PC-9 (cell line): ENCODE measurements around the gene LYSMD3. TPM values are rescaled to one million over a fixed set of nuclear protein-coding genes. Genes with fewer than 3 reads are reported as not detected.

ENCODE experiments used
- BruUV-seq: library from RNA; stranded (reverse); fragments of 400-500 nt; replicated peaks from 2 replicates; lab custom pipeline; 2021; lab: Mats Ljungman, UMichigan
- CTCF ChIA-PET: fragments of 300-600 bp; sonication (Branson Sonifier 250); formaldehyde crosslinking; loops from one replicate; lab custom pipeline; 2022; ENCODE audit warnings: antibody characterized with exemption; lab: Charles Lee
- POLR2A ChIA-PET: fragments of 300-600 bp; sonication (Branson Sonifier 250); formaldehyde crosslinking; loops from one replicate; lab custom pipeline; 2022; ENCODE audit warnings: antibody characterized with exemption; ENCODE audit not compliant: unreplicated experiment; lab: Charles Lee
- DNase-seq, 2 experiments: peaks; one replicate each; pipeline versions ENCODE4 v3.0.0 to v3.0.0-alpha.2; 2015 to 2022; ENCODE audit warnings: mixed read lengths in 1 of 2
- H2AFZ ChIP-seq: fragments of 200-600 bp; sonication (generic); 2 replicates; pipeline ENCODE4 v1.8.1; 2017; ENCODE audit warnings: antibody characterized with exemption
- H3F3A ChIP-seq: fragments of 200-600 bp; sonication (generic); 2 replicates; pipeline ENCODE4 v1.8.1; 2017; ENCODE audit warnings: antibody characterized with exemption, mild to moderate bottlenecking, low read depth; ENCODE audit not compliant: insufficient read depth
- H3K27ac ChIP-seq: fragments of 200-600 bp; sonication (generic); 2 replicates; pipeline ENCODE4 v1.6.1; 2016; ENCODE audit warnings: mixed run types
- H3K27me3 ChIP-seq: fragments of 200-600 bp; sonication (generic); 2 replicates; pipeline ENCODE4 v1.6.1; 2016; ENCODE audit warnings: low read depth, mixed run types; ENCODE audit not compliant: insufficient read depth
- H3K36me3 ChIP-seq: fragments of 200-600 bp; sonication (generic); 2 replicates; pipeline ENCODE4 v1.6.1; 2016; ENCODE audit warnings: low read depth, mixed run types
- H3K4me1 ChIP-seq: fragments of 200-600 bp; sonication (generic); replicated peaks from 2 replicates; pipeline ENCODE4 v1.6.1; 2016; ENCODE audit warnings: mixed run types; ENCODE audit not compliant: insufficient read depth
- H3K4me2 ChIP-seq: fragments of 200-600 bp; sonication (generic); 2 replicates; pipeline ENCODE4 v1.6.1; 2017; ENCODE audit warnings: mixed run types
- H3K4me3 ChIP-seq: fragments of 200-600 bp; sonication (generic); 2 replicates; pipeline ENCODE4 v1.6.1; 2016; ENCODE audit warnings: mixed run types
- H3K79me2 ChIP-seq: fragments of 200-600 bp; sonication (generic); 2 replicates; pipeline ENCODE4 v1.6.1; 2017; ENCODE audit warnings: low read depth, mixed run types
- H3K9me2 ChIP-seq: fragments of 200-600 bp; sonication (generic); 2 replicates; pipeline ENCODE4 v1.8.1; 2017; ENCODE audit warnings: mild to moderate bottlenecking; ENCODE audit not compliant: insufficient read depth
- H3K9me3 ChIP-seq: fragments of 200-600 bp; sonication (generic); 2 replicates; pipeline ENCODE4 v1.8.1; 2016; ENCODE audit warnings: low read depth; ENCODE audit not compliant: insufficient read depth
- H4K20me1 ChIP-seq: fragments of 200-600 bp; sonication (generic); 2 replicates; pipeline ENCODE4 v1.8.1; 2017; ENCODE audit not compliant: insufficient read depth
- EZH2 ChIP-seq: fragments of 200-600 bp; sonication (generic); IDR thresholded peaks from 2 replicates; pipeline ENCODE4 v1.8.0; 2017; ENCODE audit warnings: antibody characterized with exemption, low read depth
- intact Hi-C: fragments of 100-400 bp; cut with micrococcal nuclease; formaldehyde crosslinking; loops from one replicate; pipeline ENCODE4 v1.10.0; 2022; ENCODE audit not compliant: unreplicated experiment
- total RNA-seq: library from RNA; stranded (reverse); gene quantifications from 2 replicates; pipeline ENCODE4 v1.2.3, GENCODE V29; 2021
- TF ChIP-seq, protein P1 (sequence below): fragments of 200-600 bp; sonication (generic); conservative IDR thresholded peaks from 2 replicates; pipeline ENCODE4 v1.6.1; 2017; ENCODE audit warnings: mixed run types, antibody characterized with exemption, mild to moderate bottlenecking, moderate library complexity

The LYSMD3 gene
- total RNA-seq, 1 experiment from 2014 or later, result 10.6 TPM

DNA sequence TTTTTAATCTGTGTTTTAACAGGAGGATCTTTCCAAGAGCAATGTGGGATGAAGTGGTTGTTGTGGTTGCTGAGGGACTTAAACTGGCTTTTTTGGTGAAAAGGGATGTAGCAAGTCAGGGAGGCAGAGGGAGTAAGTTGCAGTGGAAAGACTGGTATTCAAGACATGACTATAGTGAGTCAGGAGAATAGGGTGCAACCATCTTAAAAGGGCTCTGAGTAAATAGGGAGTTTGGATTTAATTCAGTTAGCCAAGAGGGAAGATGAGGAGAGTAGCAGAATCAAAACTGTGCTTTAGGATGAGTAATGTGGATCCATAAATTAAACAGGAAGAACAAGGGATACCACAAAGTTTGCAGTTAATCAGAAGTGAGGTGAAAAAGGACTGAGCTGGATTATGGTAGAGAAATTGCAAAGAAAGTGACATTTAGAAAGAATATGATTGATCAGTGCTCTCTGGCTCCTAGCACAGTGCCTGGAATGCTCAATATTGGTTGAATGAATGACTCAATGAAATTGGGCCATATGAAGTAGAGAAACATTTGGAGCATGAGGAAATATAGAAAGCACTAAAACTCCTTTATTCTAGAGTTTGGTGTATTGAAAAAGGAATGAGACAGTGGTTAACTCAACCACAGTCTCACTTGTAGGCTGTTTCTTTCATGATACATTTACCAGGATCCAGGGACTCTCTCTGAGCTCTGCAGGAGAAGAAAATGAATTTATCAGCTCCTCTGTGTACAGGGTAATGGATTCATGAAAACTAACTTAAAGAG lies 49.6 kb downstream of the LYSMD3 start:
- no peak for TF ChIP-seq EZH2
- TF ChIP-seq, protein P1, sequence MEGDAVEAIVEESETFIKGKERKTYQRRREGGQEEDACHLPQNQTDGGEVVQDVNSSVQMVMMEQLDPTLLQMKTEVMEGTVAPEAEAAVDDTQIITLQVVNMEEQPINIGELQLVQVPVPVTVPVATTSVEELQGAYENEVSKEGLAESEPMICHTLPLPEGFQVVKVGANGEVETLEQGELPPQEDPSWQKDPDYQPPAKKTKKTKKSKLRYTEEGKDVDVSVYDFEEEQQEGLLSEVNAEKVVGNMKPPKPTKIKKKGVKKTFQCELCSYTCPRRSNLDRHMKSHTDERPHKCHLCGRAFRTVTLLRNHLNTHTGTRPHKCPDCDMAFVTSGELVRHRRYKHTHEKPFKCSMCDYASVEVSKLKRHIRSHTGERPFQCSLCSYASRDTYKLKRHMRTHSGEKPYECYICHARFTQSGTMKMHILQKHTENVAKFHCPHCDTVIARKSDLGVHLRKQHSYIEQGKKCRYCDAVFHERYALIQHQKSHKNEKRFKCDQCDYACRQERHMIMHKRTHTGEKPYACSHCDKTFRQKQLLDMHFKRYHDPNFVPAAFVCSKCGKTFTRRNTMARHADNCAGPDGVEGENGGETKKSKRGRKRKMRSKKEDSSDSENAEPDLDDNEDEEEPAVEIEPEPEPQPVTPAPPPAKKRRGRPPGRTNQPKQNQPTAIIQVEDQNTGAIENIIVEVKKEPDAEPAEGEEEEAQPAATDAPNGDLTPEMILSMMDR, result no peak
- CTCF ChIA-PET, result no interaction called here
- H3K9me2 ChIP-seq, result no peaks in the 10 kb centered on the region
- no peaks in the 10 kb centered on the region for H3K9me3 ChIP-seq
- H3K4me1 ChIP-seq, result 0 out of 2 replicates have a peak, but pooled peaks cover 4% of the 10 kb centered on the region
- H3K4me2 ChIP-seq, result no peak overlapping the region
- no peaks in the 10 kb centered on the region for H4K20me1 ChIP-seq
- no peak overlapping the region for H2AFZ ChIP-seq
- H3K79me2 ChIP-seq, result no peaks in the 10 kb centered on the region
- no peak for DNase-seq
- POLR2A ChIA-PET, result no interaction called here
- intact Hi-C loops, result no loop called here
- peaks cover 4% of the 10 kb centered on the region; the same call in 1 of the 2 replicates for H3F3A ChIP-seq
- H3K4me3 ChIP-seq, result no peak overlapping the region
- H3K27me3 ChIP-seq, result no peaks in the 10 kb centered on the region
- no peak overlapping the region for H3K27ac ChIP-seq
- no peaks in the 10 kb centered on the region for H3K36me3 ChIP-seq
- no TSS peak for BruUV-seq

DNA sequence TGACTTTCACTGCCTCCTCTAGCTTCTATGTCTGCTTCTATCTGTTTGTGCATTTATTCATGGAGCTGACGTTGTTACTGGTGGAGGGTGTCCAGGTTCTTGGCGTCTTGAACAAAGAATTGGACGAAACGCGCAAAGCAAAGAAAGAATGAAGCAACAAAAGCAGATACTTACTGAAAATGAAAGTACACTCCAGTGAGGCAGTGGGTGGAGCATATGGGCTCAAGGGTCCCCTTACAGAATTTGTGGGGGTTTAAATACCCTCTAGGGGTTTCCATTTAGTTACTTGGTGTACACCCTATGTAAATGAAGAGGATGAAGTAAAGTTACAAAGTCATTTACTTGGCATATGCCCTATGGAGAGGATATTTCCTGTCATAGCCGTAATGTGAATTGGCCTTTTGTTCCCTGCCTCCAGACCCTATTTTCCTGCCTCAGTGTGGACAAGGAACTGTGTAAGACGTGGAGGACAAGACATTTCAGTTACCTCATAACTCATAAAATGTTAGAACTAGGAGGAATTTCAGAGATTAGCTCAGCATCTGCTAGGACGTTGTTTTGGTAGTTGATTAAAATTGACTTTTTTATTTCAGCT lies 51.7 kb downstream of the LYSMD3 start:
- no peaks in the 10 kb centered on the region for H4K20me1 ChIP-seq
- no peak for DNase-seq
- H3K4me2 ChIP-seq, result no peak overlapping the region
- no peaks in the 10 kb centered on the region for H3K36me3 ChIP-seq
- H3K27me3 ChIP-seq, result no peaks in the 10 kb centered on the region
- H3K4me3 ChIP-seq, result no peak overlapping the region
- H3K27ac ChIP-seq, result no peak overlapping the region
- H3K9me2 ChIP-seq, result no peaks in the 10 kb centered on the region
- intact Hi-C loops, result no loop called here
- ChIA-PET POLR2A (no interaction called here), CTCF (interaction anchor here (0.6 kb wide), 1 partner anchor 39 kb away, joined by 3 read pairs; no protein-coding TSS in a partner anchor)
- peaks cover 8% of the 10 kb centered on the region for H3K79me2 ChIP-seq
- H3K9me3 ChIP-seq, result no peaks in the 10 kb centered on the region
- no peak overlapping the region for H2AFZ ChIP-seq
- peaks cover 5% of the 10 kb centered on the region; the same call in 1 of the 2 replicates for H3F3A ChIP-seq
- no TSS peak for BruUV-seq
- TF ChIP-seq, protein P1, result no peak
- no peak for TF ChIP-seq EZH2
- H3K4me1 ChIP-seq, result peaks cover 7% of the 10 kb centered on the region

DNA sequence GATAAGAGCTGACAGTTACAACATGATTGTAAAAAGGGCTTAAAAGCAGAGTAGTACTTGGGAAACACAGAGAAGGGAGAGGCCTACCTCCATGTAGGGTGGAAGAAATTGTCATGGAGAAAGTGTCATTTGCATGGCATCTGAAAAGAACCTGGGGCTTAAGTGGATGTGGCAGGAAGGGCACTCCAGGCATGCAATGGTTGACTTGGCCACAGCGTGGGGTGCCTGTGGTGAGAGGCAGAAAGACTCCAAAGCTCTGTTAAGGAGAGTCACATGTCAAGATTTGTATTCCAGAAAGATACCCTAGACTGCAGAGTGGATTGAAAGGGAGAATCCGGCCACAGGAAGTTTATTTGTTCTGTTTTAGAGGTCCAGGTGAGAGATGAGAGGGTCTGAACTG lies 52.3 kb downstream of the LYSMD3 start:
- no TSS peak for BruUV-seq
- no peak overlapping the region for H3K27ac ChIP-seq
- H2AFZ ChIP-seq, result no peak overlapping the region
- H3K4me3 ChIP-seq, result no peak overlapping the region
- no peak for DNase-seq
- CTCF ChIA-PET, result no interaction called here
- no peaks in the 10 kb centered on the region for H4K20me1 ChIP-seq
- H3K4me2 ChIP-seq, result no peak overlapping the region
- peaks cover 5% of the 10 kb centered on the region; the same call in 1 of the 2 replicates for H3F3A ChIP-seq
- POLR2A ChIA-PET, result no interaction called here
- no peaks in the 10 kb centered on the region for H3K9me2 ChIP-seq
- no peaks in the 10 kb centered on the region for H3K27me3 ChIP-seq
- TF ChIP-seq EZH2, result no peak
- TF ChIP-seq, protein P1, result no peak
- peaks cover 14% of the 10 kb centered on the region for H3K79me2 ChIP-seq
- intact Hi-C loops, result no loop called here
- H3K9me3 ChIP-seq, result no peaks in the 10 kb centered on the region
- no peaks in the 10 kb centered on the region for H3K36me3 ChIP-seq
- peaks cover 13% of the 10 kb centered on the region for H3K4me1 ChIP-seq
